ENCODE data around the gene ATP9B.

The ATP9B gene

DNA sequence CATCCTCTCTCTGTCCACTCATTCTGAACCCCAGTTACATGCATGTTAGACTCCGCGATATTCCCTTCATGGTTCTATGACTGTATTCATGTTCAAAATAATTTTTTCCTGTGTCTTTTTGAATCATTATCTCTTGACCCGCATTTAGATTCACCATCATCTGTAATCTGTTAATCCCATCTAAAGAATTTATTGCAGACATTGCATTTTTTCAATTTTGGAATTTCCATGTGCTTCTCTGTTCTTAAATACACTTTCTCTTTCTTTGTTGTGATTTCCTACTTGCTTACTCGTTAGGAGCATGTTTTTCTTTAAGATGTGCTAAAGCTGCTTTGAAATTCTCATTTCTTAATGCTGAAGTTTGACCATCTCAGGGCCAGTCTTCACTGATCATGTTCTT lies 122.2 kb downstream of the ATP9B start:
- intact Hi-C loops (cut with DNase I) = no loop called here

DNA sequence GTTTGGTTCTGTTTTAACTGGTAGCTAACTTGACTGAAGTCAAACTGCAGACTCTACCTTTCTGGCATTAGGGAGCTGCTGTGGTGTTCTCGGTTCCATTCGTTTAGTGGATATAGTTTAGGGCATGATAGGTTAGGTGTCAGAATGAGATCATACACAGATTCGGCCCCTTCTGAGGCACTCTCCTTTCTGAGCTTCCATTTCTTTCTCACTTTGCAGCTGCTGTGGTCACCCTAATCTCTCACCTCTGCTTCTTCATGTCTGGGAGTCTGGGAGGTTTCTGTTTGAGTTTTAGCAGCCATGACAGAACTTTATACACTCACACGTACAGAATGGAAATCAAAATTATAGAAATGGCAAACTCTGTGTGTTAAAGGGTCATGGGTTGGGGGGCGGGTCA lies 122.8 kb downstream of the ATP9B start:
- intact Hi-C loops (cut with DNase I) = no loop called here
- no peak for DNase-seq

More for the DNA sequence above, 122.2 kb downstream of the ATP9B start:
- DNase-seq = no peak

DNA sequence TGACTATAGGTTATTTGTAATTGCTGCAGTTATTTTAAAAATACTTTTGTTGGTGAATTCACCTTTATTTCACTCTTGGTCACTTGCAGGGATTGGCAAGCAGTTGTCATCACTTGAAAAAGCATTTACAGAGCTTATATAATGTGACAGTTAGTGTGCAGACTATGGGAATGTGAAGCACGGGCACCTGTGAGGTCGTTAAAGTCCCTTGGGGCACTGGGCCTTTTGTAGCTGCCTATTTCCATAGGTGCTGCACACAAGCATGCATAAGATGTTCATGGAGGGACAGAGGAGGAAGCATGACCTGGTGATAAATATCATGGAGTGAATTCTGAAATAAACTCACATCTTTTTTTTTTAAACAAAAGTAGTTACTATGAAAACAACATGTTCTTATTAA lies 124.6 kb downstream of the ATP9B start:
- DNase-seq = no peak
- intact Hi-C loops (cut with DNase I) = no loop called here

DNA sequence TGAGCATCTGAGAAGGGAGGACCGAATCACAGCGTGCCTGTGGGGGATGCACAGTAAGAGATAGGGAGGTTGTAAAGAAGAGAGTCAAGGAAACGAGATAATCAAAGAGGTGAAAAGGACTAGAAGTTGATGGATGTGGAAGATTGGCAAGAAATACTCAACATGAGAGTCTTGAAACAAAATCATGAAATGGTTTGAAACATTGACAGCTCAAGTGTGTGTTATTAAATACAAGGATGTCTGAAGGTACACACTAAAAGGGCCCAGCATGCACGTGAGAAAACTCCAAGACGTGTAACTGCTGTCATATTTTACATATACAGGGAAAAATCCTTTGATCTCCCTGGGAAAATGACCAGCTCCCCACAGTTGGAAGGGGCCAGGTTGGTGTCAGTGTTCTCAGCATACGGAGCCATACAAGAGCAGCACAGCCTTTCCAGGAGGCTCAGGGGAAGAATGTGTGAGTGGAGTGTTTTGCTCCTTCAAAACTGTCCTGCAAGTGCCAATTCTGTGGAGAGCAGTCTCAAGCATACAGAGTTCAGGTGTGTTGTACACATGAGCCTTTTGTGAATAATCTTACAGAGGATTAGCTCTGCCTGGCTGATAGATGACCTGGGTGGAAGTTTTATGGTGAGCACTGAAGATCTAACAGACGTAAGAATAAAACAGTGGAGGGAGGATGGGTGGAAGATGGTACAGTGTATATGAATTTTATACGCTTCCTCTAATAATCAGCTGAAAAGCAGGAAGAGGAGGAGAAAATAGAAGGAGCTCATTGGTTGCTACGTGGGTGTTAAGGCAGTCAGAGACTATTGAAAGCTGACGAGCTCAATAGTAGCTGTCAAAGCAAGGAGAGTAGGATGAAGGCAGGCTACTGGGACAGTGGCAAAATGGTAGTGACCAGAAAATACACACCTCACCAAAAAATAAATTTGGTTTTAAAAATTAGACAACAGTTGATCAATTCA lies 126.8 kb downstream of the ATP9B start:
- intact Hi-C loops (cut with DNase I) = no loop called here
- DNase-seq = no peak

DNA sequence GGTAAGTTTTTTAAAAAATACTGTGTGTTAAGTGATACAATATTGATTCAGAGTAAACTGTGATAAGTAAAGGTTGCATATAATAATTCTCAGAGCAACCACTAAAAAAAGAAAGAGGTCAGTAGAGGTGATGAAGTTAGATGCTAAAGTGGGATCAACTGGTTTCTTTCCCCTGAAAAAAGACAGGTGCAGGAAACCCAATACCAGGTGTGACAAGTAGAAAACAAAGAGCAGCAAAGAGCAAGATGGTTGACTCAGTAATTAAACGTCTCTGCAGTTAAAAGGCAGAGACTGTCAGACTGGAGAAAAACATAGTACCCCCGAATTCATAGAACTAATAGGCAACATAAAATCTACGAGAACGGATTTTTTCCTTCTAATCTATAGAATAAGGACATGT lies 128.3 kb downstream of the ATP9B start:
- intact Hi-C loops (cut with DNase I) = no loop called here
- no peak for DNase-seq

DNA sequence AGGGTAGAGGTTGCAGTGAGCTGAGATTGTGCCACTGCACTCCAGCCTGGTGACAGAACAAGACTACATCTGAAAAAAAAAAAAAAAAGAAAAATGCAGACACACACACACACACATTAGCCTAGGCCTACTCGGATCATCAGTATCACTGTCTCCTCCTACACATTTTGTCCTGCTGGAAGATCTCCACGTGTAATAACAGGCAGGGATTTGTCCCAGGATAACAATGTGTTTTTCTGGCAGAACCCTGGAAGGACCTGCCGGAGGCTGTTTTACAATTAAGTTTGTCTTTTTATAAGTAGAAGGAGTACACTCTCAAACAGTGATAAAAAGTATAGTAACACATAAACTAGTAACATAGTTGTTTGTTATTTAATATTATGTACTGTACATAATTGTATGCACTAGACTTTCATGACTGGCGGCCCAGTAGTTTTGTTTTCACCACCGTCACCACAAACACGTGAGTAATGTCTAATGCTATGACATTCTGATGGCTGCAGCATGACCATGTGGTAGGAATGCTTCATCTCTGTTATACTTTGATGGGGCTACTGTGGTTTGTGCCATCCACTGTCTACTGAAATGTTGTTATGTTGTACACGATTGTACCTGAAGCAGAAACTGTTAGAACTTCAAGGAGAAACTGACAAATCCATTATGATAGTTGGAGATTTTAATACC lies 130.6 kb downstream of the ATP9B start:
- no peak for DNase-seq
- intact Hi-C loops (cut with DNase I) = no loop called here

DNA sequence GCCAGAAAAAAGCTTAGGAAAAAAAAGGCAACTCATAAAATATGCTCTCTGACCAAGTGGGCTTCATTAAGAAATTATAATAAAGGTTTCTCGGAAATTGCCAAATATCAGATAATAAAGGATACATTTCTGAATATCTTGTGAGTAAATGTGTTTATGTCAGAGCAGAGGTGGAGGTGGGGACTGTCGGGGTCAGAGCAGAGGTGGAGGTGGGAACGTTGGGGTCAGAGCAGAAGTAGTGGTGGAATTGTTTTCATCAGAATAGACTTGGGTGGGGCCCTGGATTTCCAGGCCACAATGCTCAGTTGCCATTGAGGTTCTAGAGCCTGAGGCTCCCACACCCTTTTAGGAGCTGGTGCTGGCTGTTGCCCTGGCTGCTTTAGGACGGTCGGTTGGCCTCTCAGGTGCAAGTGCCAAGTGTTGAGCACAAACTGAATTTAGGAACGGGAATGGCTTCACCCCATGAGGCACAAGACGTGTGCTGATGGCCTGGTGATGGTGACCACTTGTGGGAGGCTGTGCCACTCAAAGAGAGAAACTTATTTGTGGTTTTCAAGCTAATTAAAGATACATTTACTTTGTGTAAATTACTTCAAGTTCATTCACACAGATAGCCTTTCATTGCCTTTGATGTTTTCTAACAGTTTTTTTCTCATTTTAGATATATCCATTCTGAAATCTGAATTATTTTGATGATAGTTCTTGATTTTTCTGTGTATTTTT lies 131.5 kb downstream of the ATP9B start:
- DNase-seq = peak in 3 of 10 donors; percentile 24 to 91 (median 67)
- intact Hi-C loops (cut with DNase I) = no loop called here

DNA sequence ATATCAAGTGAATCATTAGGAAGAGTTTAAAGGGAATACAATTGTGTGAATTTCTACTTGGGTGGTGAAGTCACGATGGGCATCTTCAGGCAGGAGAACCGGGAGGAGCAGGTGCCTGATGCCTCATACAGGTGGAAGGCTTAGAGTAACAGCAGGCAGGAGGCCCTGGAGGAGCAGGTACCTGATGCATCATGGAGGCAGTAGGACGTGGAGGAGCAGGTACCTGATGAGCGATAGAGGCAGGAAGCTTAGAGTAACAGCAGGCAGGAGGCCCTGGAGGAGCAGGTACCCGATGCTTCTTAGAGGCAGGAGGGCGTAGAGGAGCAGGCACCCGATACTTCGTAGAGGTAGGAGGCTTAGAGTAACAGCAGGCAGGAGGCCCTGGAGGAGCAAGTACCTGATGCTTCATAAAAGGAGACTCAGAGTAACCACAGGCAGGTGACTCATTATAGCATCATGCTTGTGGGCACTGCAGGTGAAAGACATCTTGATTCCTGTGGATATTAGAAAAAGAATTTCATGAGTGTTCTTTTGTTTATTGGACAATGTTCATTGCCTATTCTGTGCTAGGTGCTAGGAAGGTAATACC lies 133.9 kb downstream of the ATP9B start:
- intact Hi-C loops (cut with DNase I) = no loop called here
- DNase-seq = peak in 1 of 10 donors; percentile 57

DNA sequence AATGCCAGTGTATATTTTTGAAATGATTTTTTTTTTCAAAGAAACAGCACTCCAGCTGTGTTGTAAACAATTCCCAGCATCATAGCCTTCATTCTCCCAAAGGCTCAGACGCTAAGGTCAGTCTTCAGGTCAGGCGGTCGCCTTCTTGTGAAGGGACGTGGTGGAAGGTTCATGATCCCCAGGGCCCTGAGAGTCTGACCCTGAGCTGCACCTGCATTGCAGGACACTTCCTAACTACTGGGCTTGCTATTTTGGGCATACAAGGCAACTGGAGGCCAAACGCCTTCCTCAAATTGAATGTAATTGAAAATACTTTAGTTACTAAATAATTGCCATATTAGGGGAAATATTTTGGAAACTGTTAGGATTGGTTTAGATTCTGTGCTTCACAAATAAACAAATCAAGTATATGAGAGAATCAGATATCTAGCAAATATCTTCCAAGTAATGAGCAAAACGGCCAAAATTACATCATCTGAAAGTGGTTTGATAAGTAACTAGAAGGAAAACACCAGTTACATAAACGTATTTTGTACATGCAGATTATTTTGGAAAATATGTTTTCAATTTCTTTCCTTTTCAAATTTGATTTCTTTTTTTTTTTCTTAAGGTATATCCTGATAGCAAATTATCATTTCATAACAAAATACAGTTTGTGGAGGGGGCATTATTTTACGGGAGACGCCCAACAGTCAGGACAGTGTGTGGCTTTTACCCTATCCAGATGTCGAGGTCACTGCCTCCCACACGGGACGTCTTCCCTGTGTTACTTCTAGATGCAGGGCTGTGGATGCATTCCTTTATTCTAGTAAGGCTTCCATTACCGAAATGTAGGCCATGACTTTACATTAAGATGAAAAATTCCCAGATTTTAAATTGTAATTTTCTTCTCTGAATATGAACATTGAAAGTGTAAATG lies 136.0 kb downstream of the ATP9B start:
- intact Hi-C loops (cut with DNase I) = no loop called here
- DNase-seq = no peak

DNA sequence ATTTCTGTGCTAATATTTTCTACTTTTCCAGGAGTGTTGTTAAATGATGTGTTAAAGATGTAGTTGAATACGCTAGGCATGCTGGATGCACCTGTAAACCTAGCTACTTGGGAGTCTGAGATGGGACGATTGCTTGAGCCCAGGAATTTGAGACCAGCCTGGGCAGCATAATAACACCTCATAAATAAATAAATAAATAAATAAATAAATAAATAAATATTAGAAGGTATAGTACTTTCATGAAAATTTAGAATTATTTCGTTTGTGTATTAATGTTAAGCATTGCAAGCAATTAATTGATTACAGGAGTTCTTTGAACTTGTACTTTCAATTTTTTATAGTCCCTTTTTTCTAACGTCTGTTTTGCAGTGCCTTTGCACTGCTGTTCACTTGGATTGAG lies 137.2 kb downstream of the ATP9B start:
- no peak for DNase-seq
- intact Hi-C loops (cut with DNase I) = no loop called here

DNA sequence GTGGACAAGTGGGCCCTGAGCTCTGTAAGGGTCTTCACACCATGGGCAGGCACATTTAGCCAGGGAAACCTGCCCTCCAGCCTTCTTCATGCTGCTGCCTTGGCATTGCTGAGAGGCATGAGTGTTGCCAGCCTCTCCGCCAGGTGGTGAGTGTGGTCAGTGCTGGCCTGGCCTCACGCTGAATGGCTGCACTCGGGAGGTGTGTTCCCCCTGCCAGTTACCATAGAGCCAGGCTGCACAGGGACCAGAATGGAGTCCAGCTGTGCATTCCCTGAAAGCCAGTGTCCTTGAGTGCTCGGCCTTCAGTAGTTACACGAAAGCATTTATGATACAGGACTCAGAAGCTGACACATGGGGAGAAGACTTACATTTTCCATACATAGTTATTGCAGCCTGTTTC lies 139.7 kb downstream of the ATP9B start:
- peak in 2 of 10 donors; percentile 19 to 74 for DNase-seq

DNA sequence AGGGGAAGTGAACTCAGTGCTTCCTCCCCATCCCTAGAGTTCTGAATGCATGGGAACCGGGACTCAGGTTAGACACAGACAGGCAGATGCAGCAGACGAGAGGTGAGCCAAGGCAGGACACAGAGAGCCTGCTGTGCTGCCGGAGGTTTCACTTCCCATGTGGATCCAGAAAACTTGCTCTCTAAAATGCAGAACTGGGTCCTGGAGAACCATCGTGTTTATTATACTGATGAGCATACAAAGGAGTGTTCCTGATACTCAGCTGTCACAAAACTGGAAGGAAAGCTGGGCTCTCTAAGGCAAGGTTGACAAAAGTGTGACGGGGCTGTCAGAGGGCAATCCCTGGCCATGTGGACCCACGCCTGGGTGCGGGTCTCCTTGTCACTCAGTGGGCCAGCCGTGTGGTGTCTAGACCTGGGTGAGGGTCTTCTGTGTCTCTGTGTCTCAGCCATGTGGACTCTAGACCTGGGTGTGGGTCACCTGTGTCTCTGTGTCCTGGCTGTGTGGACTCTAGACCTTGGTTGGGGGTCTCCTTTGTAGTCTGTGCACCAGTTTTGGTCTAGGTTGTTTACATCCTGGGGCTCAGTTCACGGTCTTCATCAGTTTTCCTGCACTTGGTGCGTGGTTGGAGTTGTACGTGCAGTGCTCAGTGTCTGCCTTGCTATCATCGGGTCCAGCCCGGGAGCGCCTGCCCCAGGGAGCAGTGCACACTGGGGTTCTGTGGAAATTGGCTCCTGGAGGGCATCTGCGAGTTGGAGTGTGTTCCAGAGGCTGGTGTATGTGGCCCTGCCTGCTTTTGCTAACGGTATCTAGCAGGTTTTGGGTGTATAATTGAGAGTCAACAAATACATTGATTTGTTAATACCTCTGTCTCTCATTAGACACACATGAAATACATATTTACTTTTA lies 141.1 kb downstream of the ATP9B start:
- intact Hi-C loops (cut with DNase I) = no loop called here
- peak in 1 of 10 donors; percentile 76 for DNase-seq

More for the DNA sequence above, 139.7 kb downstream of the ATP9B start:
- intact Hi-C loops (cut with DNase I) = no loop called here

DNA sequence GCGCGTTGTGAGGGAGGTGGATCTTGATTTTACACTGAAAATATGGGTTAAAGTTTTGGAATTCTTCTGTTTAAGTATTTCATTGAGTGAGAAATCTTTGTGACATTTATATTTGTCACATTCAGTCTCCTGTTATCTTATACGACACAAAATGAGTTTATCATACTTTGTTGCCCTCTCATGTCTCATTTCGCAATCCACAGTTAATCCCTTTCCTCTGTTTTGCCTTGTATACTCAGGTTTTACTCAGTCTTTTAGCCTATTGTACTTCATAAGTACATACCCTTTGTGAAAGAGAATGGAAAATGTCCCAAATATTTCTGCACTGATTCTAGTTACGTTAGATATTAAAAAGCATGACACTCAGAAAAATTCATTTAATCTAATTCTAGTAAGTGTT lies 142.7 kb downstream of the ATP9B start:
- intact Hi-C loops (cut with DNase I) = no loop called here
- no peak for DNase-seq

DNA sequence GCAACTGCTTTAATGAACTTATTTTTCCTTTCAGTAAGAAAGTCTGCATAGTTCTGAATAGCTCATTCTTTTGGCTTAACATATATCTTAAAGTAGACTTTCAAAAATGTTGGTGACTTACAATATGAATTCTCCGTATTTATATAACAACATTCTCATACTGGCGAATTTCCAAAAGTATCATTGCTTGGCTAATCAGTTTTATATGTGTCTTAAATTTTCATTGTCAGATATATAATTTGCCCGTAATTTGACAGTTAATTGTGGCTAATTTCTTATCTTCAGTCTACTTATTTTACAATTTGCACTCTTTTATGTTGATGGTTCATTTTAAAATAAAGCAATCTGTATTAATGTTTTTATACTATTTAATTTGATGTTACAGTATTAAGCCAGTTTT lies 144.9 kb downstream of the ATP9B start:
- no peak for DNase-seq
- intact Hi-C loops (cut with DNase I) = no loop called here

DNA sequence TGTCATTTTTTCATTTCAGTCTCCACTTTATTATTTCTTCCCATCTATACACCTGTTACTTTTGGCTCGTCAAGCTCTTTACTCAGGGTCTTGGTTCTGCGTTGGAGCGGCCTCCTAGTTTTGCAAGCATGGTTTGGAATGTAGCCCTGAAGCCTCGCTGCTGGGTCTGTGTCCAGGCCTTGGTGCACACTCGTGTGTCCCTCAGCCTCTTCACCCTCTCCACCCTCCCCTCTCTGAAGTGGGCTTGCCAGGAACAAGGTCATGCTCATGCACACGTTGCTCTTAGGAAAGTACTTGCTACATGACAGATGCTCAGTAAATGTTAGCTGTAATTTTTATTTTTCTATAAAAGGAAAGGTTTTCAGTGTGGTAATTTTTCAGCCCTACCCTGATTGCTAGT lies 147.0 kb downstream of the ATP9B start:
- intact Hi-C loops (cut with DNase I) = no loop called here
- DNase-seq = peak in 1 of 10 donors; percentile 56

DNA sequence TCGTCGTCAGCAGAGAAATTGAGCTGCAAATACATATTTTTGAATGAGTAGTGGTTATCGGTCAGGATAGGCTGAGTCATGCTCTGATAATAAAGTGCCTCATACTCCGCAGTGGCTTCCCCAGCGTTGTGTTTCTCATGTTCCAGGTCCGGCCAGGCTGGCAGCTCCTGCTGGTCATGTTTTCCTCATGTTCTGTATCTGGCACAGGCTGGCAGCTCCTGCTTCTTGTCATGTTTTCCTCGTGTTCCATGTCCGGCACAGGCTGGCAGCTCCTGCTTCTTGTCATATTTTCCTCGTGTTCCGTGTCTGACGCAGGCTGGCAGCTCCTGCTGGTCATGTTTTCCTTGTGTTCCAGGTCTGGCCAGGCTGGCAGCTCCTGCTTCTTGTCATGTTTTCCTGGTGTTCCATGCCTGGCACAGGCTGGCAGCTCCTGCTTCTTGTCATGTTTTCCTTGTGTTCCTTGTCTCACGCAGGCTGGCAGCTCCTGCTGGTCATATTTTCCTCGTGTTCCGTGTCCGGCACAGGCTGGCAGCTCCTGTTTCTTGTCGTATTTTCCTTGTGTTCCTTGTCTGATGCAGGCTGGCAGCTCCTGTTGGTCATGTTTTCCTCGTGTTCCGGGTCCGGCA lies 148.9 kb downstream of the ATP9B start:
- intact Hi-C loops (cut with DNase I) = no loop called here
- peak in 4 of 10 donors; percentile 25 to 88 (median 40) for DNase-seq

DNA sequence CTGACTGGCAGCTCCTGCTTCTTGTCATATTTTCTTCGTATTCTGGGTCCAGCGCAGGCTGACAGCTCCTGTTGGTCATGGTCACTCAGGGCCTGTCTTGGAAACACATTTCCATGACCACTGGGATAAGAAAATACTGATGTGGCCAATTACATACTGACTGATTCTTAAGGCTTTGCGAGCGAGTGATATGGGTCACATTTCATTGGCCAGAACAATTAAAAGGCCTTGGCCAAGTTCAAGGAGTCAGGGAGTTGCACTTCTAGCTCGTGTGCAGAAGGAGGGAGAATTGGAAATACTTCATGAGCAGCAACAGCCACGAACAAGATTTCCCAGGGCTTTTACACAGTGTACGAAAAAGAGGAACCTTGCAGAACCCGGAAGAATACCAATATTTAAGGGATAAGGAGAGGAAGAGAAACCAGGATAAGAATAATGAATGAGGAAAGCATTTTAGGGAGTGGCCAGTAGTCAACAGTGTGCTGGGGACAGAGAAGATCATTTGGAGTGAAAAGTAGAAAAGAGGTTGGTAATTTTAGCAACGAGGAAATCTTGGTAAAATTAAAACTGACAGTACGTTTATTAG lies 149.5 kb downstream of the ATP9B start:
- DNase-seq = no peak
- intact Hi-C loops (cut with DNase I) = no loop called here

DNA sequence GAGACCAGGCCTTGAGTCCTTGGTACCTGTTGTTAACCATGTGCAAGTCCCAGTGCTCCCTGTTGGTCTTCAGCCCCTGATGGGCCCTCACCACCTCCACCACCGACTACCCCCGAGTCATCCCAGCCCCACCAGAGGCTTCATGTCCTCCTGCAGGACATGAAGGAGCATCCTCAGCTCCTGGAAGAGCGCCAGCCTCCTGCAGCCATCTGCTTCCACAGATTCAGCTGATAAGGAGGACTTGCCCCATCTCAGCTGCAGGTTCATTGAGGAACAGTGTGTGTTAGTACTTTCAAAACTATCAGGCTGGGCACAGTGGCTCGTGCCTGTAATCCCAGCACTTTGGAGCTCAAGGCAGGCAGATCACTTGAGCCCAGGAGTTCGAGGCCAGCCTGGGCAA lies 151.9 kb downstream of the ATP9B start:
- intact Hi-C loops (cut with DNase I) = no loop called here

More for the DNA sequence above, 151.9 kb downstream of the ATP9B start:
- peak in 1 of 10 donors; percentile 81 for DNase-seq

Data from posterior cingulate gyrus (tissue), 11 donors.